Measurements from ENCODE around the gene WNT3A. TPM values are rescaled to one million over a fixed set of nuclear protein-coding genes. Genes with fewer than 3 reads are reported as not detected.

Gene WNT3A
- polyA plus RNA-seq, 1 experiment = not detected

DNA sequence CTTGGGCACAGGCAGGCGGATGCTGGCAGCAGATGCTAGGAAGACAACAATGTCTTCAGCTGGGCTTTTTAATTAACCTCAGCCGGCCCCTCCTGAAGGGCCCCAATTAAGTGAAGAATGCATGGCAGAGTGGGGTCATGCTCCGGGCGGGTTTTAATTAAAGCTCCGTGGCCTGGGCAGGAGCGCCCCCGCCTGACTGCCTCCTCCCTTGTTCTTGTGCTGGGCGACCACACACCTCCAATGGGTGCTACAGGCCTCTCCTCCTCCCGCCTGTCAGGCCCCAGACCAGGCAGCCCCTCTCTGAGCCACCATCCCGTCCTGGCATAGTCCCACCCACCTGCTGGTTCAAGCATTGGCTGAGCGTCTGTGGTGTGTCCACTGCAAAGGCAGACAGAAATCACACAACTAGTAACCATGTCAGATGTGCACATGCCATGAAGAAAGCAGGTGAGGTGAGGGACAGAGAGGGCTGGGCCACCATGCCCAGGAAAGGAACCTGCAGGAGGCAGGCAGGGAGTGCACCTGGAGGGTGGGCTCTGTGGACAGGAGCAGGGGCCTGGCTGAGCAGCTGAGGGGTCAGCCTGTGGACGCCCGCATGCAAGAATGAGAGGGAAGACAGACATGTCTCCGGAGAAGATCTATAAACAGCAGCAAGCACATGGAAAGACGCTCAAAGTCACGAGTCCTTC lies 67.2 kb downstream of the WNT3A start:
- no peak for DNase-seq (ENCODE audit: low read depth, low spot score)
- no peak overlapping the region for H3K27ac ChIP-seq (ENCODE audit: low read depth, low read length)
- CTCF ChIA-PET = no interaction called here
- peaks cover 14% of the 10 kb centered on the region for H3K27me3 ChIP-seq (ENCODE audit: control insufficient read depth, insufficient read depth, low read length)
- TF ChIP-seq, protein P1, sequence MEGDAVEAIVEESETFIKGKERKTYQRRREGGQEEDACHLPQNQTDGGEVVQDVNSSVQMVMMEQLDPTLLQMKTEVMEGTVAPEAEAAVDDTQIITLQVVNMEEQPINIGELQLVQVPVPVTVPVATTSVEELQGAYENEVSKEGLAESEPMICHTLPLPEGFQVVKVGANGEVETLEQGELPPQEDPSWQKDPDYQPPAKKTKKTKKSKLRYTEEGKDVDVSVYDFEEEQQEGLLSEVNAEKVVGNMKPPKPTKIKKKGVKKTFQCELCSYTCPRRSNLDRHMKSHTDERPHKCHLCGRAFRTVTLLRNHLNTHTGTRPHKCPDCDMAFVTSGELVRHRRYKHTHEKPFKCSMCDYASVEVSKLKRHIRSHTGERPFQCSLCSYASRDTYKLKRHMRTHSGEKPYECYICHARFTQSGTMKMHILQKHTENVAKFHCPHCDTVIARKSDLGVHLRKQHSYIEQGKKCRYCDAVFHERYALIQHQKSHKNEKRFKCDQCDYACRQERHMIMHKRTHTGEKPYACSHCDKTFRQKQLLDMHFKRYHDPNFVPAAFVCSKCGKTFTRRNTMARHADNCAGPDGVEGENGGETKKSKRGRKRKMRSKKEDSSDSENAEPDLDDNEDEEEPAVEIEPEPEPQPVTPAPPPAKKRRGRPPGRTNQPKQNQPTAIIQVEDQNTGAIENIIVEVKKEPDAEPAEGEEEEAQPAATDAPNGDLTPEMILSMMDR (IDR thresholded peaks at IDR 0.05; ENCODE audit: low read depth, low read length) = peak; percentile 4; the same call in 1 of the 2 replicates
- H3K9me3 ChIP-seq (ENCODE audit: control insufficient read depth, insufficient read depth, low read length) = no peaks in the 10 kb centered on the region; the same call in 1 of the 2 replicates
- POLR2A ChIA-PET = no interaction called here
- H3K4me3 ChIP-seq (ENCODE audit: low read depth, low read length) = no peak overlapping the region

DNA sequence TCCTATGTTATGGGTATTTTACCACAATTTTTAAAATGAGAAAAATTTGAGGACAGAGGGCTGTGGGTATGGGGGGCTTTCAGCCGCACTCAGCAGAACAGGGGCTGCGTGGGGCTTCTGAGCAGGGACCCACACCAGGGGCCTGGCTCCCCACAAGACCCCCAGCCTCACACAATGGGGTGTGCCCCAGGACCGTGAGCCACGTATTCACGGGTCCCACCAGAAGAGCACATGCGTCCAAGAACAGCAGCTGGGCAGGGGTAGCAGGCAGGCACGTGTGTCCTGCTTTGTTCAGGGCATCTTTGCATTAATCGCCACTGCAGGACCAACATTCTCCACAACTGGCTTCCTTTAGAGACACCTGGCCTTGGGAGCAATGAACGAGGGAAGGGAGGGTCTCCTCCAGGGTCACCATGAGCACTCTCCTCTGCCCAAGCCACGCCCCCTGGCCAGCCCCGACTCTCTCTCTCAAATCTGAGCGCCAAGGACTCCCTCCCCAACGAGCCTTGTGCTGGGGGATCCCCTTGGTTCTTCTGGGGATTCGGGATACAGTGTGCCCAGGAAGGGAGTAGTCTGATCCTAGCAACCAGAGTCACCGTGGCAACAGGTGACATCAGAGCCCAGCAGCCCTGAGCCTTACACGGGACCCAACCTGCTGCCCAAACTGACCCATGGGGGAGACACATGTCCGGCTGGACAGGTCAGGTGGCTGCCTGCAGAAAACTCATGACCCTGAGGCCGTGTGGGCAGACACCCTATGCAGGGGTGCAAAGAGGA lies 68.3 kb downstream of the WNT3A start:
- no peak for DNase-seq (ENCODE audit: low read depth, low spot score)
- no peak overlapping the region for H3K4me3 ChIP-seq (ENCODE audit: low read depth, low read length)
- ChIA-PET CTCF (no interaction called here), POLR2A (interaction anchor here (0.6 kb wide), 1 partner anchor 69 kb away, joined by 5 read pairs; the partner anchor contains the start of gene WNT3A)
- H3K9me3 ChIP-seq (ENCODE audit: control insufficient read depth, insufficient read depth, low read length) = no peaks in the 10 kb centered on the region; the same call in 1 of the 2 replicates
- H3K27ac ChIP-seq (ENCODE audit: low read depth, low read length) = no peak overlapping the region
- peaks cover 11% of the 10 kb centered on the region for H3K27me3 ChIP-seq (ENCODE audit: control insufficient read depth, insufficient read depth, low read length)
- TF ChIP-seq, protein P1 (IDR thresholded peaks at IDR 0.05; ENCODE audit: low read depth, low read length) = no peak

DNA sequence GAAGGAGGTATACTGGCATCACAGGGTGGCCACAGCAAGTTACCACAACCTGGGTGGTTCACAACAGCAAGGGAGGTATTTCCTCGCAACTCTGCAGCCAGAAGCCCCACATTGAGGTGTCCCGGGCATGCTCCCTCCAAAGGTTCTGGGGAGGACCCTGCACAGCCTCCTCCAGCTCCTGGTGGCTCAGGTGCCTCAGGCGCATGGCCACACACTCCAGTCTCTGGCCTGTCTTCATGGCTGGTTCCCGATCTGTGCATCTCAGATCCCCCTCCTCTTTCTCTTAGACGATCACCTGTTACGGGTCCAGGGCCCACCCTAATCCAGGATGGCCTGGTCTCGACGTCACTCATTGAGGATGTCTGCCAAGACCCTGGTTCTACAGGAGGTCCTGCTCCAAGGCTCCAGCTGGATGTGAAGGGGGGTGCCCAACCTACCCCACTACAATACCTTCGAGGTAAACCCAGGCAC lies 69.0 kb downstream of the WNT3A start:
- H3K27me3 ChIP-seq (ENCODE audit: control insufficient read depth, insufficient read depth, low read length) = peaks cover 9% of the 10 kb centered on the region
- no peaks in the 10 kb centered on the region; the same call in 1 of the 2 replicates for H3K9me3 ChIP-seq (ENCODE audit: control insufficient read depth, insufficient read depth, low read length)
- TF ChIP-seq, protein P1 (IDR thresholded peaks at IDR 0.05; ENCODE audit: low read depth, low read length) = no peak
- POLR2A ChIA-PET = no interaction called here
- CTCF ChIA-PET = no interaction called here
- no peak for DNase-seq (ENCODE audit: low read depth, low spot score)
- H3K27ac ChIP-seq (ENCODE audit: low read depth, low read length) = no peak overlapping the region
- H3K4me3 ChIP-seq (ENCODE audit: low read depth, low read length) = no peak overlapping the region

DNA sequence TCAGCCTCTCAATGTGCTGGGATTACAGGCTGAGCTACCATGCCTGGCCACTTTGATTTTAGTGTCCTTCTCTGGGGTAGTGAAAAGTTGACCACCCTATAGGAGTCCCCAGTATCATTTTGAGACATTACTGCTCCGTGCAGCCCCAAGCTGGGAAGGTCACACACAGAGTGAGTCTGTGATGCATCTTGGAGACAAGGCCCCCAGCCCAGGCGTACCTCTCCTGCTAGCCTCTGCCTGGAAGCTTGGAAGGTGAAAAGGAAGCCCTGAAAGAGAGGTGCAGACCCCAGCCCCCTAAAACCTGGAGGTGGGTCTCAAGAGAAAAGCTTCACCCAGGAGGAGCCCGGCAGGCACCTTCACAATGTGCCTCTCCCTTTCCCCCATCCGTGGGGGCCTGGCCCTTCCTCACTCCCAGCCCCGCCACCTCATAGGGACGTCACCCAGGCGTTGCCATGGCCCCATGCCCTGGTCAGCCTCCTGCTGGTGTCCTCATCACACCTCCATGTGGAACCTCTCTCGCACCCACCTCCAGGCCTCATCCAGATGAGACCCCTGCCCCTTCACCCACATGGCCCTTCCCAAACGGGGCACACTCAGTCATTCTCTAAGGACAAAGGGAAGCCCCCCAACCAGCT lies 70.1 kb downstream of the WNT3A start:
- no peak for DNase-seq (ENCODE audit: low read depth, low spot score)
- TF ChIP-seq, protein P1 (IDR thresholded peaks at IDR 0.05; ENCODE audit: low read depth, low read length) = no peak
- POLR2A ChIA-PET = no interaction called here
- CTCF ChIA-PET = no interaction called here
- H3K27me3 ChIP-seq (ENCODE audit: control insufficient read depth, insufficient read depth, low read length) = peaks cover under 1% of the 10 kb centered on the region
- no peak overlapping the region for H3K27ac ChIP-seq (ENCODE audit: low read depth, low read length)
- no peak overlapping the region for H3K4me3 ChIP-seq (ENCODE audit: low read depth, low read length)
- H3K9me3 ChIP-seq (ENCODE audit: control insufficient read depth, insufficient read depth, low read length) = no peaks in the 10 kb centered on the region; the same call in 1 of the 2 replicates

Measured in AG04450 (cell line).